Stimulated activated naive CD8-positive, alpha-beta T cell treated with anti-CD3 and anti-CD28 coated beads, Interleukin-15, Interleukin-2, amounts not matched to agents 100 U/mL and 50 U/mL, for 24 hours (primary cell): ENCODE measurements around the gene METTL1.
"Not testable (repeated sequence)": the region's sequence is repeated elsewhere in the genome, so short reads cannot be mapped to it uniquely, and the experiment has no call there.

ENCODE experiments used
- ATAC-seq: fragments of 150-1000 bp; cut with Tn5 transposase; one replicate; pipeline ENCODE4 v1.10.0; 2021
- DNase-seq: peaks from one replicate; pipeline ENCODE4 v3.0.0; 2021

METTL1 gene

DNA sequence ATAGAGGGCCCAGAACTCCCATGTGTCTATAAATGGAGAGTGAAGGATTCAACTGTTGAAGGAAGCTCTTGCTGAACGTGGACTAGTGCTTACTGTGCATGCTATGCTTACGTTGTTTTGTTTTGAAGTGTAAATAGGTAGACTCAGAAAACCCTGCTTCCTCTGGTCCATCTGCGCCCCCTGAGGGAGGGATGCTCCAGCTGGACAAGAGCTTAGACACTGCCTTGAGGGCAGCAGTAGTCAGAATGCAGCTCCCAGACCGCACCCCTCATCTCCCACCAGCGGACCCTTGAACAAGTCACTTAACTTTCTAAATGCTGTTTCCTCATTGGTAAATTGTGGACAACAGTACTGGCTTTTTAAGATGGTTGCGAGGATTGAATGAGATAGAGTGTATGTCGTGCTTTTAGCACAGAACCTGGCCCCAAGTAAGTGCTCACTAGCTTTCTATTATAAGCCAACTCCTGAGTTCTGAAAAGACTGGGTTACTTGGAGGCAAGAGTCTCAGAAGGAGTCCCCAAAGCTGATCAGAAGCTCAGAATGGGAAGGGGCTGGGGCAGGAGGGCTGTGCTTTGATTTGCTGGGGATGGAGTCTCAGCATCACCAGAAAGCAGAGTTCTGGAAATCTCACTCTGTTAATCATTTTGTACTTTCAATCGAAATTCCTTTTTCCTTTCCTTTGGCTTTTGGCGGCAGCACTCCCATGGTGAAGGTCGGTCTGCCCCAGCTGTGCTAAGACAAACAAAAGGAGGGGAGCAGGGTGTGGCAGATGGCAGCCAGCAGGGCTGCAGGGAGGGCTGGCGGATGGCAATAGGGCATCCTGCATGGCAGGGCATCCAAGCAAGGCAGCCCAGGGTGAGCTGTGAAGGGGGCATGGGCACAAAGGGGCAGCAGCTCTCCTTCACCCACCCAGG lies 48.9 kb downstream of the METTL1 start:
- no peak for ATAC-seq
- no peak for DNase-seq

DNA sequence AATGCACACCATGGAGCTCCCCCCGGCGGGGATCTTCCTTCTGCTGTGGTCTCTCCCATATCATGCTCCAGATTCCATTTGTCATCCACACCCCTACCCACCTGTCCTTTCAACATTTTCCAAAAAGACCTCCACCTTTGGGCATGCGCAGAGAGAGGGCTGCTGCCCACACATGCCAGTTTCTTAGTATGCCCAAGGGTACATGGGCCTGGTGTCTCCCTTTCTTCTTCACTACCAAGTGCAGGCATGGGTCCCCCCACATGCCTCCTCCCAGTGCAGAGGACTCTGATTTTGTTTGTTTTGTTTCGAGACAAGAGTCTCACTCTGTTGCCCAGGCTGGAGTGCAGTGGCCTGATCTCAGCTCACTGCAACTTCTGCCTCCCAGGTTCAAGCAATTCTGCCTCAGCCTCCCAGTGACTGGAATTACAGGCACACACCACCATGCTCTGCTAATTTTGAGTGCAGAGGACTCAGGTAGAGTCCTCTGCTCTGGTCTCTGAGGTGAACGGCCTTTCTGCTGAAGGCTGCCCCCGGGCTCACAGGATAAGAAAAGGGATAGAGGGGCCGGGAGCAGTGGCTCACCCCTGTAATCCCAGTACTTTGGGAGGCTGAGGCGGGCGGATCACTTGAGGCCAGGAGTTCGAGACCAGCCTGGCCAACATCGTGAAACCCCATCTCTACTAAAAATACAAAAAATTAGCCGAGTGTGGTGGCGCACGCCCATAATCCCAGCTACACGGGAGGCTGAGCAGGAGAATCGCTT lies 49.9 kb downstream of the METTL1 start:
- not testable (repeated sequence) for ATAC-seq, DNase-seq

DNA sequence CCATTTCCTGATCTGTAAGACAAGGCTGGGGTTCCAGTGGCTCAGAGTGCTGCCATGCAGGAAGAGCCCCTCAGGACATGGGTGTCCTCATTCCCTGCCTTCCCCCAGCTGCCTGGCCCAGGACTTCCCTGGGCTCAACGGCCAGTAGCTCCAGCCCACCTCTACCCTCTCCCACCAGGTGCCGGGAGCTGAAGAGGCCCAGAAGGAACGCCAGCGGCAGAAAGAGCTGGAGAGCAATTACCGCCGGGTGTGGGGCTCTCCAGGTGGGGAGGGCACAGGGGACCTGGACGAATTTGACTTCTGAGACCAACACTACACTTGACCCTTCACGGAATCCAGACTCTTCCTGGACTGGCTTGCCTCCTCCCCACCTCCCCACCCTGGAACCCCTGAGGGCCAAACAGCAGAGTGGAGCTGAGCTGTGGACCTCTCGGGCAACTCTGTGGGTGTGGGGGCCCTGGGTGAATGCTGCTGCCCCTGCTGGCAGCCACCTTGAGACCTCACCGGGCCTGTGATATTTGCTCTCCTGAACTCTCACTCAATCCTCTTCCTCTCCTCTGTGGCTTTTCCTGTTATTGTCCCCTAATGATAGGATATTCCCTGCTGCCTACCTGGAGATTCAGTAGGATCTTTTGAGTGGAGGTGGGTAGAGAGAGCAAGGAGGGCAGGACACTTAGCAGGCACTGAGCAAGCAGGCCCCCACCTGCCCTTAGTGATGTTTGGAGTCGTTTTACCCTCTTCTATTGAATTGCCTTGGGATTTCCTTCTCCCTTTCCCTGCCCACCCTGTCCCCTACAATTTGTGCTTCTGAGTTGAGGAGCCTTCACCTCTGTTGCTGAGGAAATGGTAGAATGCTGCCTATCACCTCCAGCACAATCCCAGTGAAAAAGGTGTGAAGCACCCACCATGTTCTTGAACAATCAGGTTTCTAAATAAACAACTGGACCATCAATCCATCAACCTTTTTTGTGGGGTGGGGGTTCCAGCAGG lies 51.0 kb downstream of the METTL1 start:
- ATAC-seq = no peak

DNA sequence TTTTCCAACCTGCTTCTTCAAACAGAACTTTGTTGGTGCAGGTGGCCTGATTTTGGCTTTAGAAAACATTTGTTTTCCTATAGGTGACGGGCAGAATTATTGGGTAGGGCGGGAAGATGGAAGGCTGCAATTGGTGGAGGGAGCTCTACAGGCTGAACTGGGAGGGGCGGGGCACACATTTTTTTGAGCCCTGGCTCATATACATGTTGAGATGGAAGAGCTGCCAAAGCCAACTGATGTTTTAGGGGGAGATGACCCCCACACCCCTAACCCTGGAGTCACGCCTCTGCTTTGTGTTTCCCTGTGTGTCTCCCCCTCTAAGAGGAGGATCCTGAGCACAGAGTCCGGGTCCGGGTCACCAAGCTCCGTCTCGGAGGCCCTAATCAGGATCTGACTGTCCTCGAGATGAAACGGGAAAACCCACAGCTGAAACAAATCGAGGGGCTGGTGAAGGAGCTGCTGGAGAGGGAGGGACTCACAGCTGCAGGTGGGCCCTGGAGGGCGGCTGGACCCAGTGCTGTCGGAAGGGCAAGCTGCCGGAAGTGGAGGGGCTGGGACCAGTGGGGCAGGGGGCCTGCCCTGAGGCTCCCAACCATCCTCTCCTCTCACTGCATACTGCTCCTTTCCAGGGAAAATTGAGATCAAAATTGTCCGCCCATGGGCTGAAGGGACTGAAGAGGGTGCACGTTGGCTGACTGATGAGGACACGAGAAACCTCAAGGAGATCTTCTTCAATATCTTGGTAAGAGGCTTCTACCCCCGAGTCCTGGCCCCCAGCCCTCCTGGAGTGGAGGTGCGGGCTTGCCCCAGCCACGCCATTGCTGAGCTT lies 51.9 kb downstream of the METTL1 start:
- ATAC-seq (no peak), DNase-seq (no peak)

More for the DNA sequence above, 51.0 kb downstream of the METTL1 start:
- no peak for DNase-seq

DNA sequence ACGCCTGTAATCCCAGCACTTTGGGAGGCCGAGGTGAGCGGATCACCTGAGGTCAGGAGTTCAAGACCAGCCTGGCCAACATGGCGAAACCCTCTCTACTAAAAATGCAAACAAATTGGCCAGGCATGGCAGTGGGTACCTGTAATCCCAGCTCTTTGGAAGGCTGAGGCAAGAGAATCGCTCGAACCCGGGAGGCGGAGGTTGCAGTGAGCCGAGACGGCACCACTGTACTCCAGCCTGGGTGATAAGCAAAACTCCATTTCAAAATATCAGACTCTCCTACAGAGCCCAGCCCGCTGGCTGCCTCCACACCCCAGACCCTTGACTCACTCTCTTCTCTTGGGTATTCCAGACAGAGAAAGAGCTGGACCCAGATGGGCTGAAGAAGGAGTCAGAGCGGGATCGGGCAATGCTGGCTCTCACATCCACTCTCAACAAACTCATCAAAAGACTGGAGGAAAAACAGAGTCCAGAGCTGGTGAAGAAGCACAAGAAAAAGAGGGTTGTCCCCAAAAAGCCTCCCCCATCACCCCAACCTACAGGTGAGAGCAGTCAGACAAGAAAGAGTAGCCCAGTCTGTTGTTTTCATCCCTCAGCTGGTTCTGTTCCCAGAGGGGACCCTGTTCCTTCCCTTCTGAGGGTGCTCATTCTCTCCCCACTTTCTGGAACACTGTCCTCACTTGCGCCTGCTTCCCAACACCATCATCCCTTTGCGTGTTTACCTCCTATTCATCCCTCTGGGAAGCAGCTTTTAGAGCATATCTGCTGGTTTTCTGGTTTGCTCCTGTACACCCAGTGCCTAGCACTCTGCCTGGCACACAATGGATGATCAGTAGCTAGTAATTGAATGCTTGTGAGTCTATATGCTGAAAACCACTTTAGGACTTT lies 53.0 kb downstream of the METTL1 start:
- DNase-seq (no peak), ATAC-seq (no peak)
